ENCODE measurements around the gene WARS2.

The WARS2 gene

DNA sequence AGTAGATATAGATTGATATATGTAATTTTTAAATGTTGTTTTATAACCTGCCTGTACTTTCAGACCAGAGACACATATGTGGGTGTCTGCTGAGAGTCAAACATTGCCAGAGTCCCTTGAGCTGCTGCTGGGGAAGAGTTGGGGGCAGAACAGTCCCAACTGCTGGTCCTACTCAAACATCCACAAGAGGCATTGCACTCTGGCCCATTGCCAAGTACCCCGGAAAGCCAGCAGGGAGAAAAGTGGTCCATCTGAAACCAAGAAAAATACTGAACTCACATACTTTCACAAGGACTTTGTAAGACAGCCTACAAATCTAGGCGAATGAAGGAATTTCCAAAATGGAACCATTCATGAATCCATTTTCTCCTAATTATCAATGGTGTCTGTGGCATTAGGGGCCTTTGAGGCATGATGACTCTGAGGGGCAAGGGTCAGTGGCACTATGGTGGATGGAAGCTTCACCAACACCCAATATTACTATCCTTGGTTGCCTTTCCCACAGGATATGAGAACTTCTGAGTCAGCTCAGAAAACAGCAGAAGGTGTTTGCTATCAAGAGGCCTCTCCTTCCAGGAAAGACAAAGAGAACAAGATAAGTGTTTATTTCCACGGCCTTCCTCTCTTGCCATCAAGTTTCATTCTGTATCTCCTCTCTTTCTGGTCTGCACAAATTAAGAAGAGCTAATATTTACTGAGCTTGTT, 145.0 kb downstream of the WARS2 start:
- DNase-seq, result no peak

DNA sequence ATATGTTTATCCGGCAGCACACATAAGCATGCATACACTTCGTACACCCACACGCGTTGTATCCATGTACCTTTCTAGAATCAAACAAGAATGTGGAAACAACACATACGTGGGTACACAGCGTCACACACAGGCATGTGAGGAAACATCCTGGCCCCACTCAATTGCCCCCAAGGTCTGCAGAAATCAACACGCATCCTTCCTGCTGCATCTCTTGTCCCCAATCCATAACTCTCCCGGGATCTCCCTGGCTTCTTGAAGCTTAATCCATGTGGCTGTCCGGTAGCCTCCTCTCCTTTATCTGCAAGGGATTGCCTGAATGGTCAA, 146.8 kb downstream of the WARS2 start:
- DNase-seq, result no peak

DNA sequence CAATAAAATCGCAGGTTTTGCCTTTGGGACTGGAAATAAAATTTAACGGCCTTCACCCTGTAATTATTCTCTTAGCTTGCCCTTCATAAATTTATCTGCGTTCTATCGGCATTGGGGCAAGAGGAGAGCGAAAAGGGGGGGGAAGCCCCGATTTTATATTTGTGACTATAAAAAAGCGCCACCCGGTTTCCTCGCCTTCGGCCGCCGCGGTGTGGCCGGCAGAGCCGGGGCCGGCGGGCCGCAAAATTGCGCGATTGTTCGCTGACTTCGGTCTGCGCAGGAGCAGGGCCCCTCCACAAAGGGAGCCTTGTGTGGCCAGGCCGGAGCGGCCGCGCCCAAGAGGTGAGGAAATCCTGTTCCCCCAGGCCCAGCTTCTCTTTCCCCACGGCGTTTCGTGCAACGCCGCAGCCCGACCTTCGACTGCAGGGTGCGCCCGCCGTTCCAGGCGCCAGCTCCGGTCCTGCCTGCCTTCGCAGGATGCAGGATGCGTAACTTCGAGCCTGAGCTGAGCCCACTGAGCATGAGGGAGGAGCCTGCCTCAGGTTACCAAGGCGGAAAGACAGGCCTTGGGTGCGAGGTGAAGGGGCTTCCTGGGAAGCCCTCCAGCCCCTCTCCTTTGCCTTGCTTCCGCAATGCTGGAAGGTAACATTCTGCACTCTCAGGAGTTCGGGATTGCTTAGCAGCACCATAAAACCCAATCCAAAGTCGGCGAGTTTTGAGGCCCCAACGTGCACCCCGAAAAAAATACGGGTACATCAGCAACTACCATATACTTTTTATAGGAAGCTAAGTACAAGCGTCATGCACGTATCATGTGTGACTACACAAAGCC, 147.4 kb downstream of the WARS2 start:
- no peak for DNase-seq

DNA sequence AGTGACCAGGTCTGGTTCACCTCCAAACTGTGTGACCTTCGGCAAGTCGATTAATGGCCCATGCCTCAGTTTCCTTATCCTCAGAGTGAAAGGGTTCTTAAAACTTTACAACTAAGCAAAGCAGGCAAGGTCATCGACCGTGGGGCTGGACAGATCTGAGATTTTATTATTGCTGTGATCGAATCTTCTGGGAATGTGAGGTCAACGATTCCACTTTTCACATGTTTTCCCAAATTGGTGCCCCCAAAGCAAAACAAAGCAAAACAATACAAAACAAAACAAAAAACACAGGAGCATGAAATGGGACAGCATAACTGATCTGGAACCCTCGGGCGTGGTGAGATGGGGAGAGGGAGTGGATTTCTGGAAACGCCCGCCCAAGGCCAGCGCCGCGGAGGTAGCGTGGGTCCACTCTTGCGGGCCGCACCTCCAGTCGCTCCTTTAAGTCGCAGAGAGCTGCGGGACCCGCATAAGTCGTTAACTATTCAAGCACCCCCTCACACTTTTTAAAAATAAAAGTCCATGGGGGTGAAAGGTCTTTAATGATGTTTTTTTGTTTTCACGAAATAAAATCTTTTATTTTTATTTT, 148.1 kb downstream of the WARS2 start:
- no peak for DNase-seq

DNA sequence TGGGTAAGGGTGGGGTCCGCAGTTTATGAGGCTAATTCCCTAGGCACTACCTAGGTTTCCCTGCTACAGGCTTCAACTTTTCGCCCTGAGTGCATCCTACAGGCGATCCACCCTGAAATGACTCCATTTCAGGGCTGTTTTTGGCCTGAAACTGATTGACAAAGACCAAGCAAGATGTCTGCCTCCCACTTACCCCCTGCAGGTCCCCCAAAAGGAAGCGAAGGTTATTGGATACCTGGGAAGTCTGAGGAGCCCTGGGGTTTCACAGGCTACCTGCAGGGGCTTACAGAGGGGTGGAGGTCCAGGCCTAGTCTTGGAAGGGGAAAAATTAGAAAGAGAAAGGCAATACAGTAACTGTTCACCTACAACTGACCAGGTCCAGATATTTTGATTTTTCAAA, 149.0 kb downstream of the WARS2 start:
- DNase-seq, result no peak

DNA sequence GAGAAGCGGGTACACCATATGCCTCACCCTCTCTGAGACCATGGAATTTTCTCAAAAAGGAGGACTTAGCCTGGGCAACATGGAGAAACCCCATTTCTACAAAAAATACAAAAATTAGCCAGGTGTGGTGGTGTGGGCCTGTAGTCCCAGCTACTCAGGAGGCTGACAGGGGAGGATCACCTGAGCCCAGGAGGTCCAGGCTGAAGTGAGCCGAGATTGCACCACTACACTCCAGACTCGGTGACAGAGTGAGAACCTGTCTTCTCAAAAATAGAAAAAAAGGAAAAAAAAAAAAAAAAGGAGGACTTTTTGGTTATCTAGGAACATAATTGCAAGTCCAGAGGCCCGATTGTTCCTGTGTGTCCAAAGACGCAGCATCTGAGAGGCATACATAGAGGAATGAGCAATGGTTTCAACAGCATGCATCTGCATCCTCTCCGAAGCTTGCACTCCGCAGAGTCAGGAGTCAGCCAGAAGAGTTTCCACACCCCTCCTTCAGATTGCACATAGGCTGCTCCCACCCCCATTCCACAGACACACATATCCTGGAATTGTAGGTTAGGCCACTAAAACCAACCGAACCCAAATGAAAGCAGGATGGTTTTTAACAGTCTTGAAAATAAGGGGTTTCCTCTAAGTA, 149.8 kb downstream of the WARS2 start:
- DNase-seq, result peak; percentile 75

DNA sequence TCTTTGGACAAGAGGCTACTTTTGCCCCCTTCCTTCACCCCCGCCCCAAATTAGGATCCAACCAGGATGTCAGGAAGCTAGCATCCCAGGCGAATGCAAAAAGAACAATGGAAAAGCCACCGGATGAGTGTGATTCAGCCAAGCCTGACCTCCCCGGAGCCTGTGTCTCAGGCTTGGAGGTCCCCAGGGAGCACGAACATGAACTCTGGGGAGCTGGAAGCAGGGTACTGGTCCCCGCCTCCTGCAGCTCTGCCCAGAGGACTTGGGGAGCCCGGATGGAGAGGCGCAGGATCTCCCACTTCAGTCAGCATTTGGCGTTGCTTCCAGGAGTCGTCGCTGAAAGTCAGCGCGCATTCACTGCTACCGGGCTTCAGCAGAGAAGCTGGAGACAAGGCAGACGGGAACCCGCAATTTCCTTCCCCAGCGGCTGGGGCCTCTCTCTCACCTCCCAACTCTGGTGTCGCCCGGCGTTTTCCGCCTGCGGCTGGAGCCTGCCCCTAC, 150.5 kb downstream of the WARS2 start:
- DNase-seq, result peak; percentile 84

DNA sequence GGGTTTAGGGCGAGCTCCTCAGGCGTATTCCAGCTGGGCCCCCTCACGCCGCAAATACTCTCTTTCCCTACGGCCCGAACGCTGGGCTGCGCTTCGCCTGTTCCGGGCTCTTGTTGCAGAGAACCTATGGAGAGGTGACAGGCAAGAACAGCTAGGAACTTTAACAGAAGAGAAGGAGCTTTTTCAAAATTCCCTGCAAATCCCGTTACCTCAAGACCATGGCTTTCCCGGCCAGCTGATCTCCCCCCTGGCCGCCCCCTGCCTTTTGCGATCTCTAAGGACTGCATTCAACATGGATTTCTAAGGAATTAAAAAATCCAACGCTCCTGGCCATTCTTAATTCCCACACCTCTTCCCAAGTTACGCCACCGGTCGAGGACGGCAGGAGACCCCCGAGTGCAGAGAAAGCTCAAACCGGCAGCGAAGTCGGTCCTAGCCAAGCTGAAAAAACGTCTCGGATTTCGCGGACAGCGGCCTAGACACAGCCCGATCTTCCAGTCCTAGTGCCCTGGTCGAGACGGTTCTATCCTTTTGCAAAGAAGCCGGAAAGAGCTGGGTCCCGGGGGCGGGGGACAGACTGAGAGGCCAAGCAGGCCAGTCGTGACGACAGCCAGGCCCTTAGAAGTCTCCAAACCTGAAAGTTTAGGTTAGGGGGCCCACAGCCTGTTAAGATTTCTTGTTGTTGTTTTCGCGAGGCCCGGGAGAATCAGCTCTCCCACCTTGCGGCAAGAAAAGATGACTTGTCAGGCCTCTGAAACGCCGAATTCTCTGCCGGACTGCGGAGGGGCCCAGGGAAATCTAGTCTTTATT, 151.2 kb downstream of the WARS2 start:
- peak; percentile 44 for DNase-seq

DNA sequence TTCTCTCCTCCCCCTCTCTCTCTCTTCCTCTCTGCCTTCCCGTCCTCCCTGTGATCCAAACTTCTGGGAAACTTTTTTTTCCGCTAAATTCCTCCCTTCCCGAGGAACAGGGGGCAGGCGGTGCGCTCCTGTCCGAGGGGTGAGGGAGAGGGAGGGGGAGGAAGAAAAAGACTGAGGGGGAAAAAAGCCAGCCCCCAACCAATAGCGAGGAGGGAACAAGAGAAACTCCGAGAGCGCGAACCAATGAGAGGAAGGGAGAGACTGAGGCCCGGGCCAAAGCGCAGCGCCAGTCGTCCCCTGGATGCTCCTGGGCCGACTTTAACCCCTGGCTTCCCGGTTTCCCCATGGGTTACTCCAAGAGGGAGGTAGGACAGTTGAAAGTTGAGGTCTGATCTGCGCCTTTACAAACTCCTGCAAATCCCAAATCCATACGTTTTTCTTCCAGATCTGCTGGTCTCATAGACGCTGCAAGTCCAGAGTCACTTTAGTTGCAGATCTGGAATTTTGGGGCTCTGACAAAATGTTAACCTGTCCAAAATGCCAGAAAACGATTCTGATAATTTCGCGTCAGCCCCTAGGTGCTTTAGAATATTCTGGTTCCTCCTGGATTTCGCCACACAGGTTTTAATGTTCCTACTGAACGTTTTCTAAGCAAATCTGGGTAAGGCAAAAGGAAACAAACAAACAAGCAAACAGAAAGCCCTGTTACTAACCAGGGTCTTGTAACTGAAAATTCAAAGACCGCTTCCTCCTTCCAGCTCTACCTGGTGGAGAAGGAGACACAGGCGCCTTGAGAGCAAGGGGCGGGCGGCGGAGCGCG, 152.1 kb downstream of the WARS2 start, which contains the start of gene TBX15:
TSS of gene TBX15 (minus strand) at position 158 of the 820 bp plus-strand sequence. CDS start 548 bp downstream, outside the sequence.
- DNase-seq, result peak; percentile 88

DNA sequence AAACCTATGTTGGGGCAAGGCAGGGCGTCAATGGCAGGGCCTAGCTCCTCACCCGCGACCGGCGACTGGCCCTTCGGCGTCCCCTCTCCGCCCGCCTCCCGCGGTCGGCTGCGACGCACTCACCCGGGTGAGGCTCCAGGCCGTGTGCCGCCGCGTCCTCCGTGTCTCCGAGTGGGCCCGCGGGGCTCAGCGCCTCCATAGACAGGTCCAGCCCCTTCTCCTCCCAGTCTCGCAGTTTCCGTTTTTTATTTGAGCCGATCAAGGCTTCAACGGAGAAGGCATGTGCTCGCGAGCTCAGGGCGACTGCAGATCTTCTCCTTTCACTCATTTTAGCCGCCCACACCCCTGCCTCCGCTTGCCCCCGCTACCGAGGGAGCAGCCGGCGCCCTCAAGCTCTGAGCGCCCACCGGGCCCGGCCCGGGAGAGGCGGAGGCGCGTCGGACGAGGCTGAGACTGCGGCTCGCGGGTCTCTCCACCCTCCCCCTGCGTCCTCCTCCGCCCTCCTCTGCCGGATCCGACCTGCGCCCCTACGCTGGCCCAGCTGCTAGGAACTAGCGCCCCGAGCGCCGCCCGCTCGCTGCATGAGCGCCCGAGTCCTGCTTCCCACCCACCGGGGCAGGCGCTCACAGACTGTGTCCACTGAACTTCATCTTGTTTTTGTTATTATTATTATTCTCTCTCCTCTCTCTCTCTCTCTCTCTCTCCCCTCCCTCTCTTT, 152.8 kb downstream of the WARS2 start:
- peak; percentile 71 for DNase-seq

DNA sequence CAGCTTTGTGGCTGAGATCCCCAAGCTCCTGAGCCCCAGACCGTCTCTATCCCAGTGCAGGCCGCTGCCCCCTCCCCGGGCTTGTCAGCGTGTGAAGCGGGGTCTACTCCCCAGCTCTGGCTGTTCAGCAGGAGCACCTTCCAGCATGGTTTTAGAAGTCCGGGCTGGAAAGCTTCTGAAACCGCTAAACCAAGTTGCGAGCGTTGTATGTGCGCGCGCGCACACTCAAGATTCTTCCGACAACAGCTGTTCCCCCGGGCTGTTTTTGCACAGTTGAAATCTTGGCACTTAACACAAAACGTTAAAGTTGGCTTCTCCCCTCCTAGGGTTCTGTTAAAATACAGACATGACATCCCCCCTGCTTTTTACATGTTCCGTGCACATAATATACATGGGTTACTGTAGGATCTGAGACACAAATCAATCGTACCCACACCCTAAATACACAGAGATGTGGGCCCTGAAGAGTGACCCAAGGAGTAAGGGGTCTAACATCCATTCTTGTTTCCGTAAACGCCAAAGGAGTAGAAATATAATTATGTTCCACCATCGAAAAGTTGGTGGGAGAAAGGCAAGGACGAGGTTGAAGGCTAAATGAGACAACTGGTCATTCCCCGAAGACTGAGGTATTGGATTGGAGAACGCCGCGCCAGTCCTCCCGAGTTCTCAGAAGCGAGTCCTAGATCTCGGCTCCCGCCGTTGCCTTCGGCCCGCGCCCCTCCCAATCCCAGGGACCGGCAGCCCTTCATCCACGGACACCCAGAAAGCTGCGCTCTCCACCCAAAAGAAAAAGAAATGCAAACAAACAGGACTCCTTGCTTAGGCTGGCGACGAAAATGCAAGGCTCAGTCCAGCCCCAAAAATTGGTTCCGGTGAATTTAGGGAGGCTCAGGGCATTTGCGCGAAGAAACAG, 153.6 kb downstream of the WARS2 start:
- peak; percentile 64 for DNase-seq

DNA sequence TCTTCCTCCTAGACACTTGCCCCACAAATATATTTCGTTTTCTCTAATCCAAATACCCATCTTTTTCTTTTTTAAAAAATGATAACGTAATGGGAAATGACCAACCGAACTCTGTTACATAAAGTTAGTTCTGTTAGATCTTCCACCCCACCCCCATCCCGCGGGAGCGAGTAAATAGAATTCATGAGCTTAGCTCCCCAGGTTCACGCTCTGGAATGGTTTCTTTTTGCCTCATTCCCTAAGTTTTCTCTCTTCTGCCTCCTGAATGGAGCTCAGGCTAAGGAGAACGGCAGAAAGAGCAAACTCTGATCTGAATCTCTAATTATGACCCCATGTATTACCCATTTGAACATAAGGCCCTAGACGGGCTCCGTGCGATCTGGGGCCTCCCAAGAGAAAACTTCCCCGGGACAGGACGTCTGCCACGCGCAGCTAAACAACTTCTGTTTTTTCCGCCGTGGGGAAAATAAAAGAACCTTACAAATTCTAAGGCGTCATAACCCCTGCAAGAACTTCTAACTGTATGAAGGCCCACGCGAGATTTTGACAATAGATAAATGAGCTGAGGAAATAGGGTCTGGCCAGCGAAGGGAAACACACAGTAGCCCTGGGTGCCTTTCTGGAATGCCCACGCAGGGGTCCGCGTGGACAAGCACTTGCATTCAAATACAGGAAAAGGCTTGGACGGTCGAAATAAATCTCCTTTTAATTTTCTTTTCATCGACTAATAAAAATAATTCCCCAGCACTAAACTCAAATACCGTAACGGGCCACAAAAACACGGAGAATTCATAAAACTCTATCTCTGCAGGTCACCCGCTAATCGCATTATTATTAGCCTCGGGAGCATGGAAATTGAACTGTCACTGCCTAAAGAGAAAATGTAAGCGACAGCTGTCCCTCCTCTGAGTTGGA, 154.6 kb downstream of the WARS2 start:
- DNase-seq, result peak; percentile 52

DNA sequence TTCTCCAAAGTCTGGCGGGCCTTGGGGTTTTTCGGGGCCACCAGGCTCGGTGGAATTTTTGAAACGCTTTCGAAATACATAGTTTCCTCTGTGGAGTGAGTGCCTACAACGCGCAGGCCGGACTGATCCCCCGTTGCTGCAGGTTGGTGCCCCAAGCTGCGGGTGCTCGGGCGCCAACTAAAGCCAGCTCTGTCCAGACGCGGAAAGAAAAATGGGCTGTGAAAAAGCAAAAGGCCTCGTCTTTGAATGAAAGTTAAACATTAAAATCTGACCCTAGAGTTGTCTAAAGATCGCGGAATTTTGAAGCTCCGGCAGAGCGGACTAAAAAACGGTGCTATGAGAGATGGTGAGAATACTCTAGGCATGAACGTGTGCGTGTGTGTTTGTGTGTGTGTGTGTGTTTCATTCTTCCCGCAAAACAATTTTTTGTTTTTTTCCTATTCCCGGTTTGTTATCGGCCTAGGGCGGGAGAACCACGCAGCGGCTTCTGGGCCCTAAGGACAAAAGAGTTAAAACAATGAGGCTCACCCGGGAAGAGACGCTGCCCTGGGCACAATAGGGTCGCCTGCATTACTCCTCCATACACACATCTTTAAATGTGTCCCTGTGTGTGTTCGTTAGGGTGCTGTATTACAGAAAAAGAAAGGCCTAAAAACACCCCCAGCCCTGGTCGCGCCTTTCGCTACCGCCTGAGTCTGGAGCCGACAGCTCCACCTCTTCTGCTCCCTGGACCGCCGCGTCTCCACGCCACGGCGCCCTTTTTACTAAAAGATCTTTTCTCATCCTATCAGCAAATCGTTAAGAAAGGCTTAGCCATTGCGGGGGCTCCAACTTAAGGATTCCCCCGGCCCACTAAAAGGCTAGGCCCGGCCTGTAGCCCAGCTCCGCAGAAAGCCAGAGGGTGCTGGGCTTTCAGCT, 155.5 kb downstream of the WARS2 start:
- peak; percentile 37 for DNase-seq

DNA sequence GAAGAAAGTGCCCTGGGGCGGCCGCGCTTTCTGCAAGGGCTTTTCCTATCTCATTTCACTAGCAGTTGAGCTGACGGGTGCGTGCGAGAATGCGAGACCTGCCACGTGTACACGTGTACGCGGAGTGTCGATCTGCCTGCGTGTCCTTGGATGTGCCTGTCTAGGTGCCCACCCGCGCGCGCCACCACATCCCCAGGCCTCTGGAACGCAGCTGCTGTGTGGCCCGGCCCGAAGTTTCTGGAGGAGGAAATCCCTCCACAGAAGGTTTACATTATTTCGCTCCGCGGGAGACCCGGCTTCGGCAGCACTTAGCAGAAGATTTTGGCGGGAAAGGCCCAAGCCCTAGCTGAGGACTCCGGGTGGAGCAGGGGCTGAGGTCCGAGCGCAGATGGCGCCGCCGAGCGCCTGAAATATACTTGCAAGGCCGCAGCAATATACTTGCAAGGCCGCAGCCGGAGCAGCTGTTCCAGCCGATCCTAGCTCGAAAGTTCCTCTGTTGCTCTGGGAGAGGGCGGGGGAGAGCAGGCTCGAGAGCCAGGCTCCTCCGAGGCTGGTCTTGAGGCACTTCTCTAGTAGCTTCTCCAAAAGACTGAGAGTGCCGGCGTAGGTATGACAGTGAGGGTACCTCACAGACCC, 156.2 kb downstream of the WARS2 start:
- peak; percentile 83 for DNase-seq

DNA sequence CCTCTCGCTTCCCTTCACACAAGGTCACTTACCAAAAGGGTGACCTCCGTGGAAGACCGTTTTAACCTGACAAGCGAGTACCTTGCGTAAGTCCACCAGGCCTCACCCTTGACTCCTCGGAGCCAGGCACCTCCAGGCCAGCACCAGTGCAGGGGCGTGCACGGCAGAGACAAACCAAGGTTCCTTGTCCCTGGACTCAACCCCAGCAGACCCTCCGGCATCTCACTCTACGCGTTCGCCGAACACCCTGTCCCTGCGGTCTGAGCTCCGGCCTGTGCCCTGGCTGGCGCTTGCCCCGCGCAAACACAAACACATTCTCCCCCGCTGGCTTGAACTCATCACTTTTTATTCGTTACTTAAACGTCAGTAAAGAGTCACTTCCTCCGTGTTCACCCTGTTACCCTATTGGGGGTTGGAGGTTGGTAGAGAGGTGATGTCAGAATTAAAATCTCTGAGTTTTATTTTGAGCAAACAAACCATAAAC, 156.9 kb downstream of the WARS2 start:
- peak; percentile 57 for DNase-seq

DNA sequence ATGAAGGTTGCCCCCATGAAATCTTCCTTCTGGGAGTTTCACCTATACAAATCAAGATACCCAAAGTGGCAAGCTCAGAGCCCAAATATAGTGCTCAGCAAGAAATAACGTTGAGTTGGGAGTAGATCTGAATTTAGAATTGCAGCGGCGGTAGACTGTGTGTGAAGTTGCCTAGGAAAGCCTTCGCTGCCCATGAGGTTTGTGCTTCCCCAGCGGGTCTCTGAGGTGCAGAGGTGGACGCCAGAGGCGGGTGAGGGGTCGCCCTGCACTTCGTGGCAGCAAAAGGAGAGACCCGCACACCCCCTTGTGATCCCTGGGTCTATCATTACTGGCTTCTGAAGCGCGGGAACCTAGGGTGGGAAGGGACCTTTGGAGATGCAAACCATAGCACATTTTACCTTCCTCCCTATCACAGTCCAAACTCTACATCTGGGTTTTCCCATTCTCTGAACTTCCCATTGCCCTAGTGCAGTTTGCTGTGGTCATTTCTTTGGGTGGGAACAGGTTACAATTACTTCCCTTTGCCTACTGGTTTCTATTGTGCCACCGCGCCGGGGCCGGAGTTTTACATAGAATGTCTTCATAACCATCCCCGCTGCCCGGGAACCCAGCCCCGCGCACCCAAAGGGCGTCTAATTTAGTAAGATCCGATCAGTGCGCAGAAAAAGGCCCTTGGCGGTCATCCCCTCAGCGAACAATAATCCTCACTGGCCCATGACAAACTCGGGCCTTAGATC, 157.5 kb downstream of the WARS2 start:
- no peak for DNase-seq

All from fibroblast of skin of abdomen (primary cell).